Coronary artery (tissue), 2 donors: ENCODE measurements around the gene EML4.
A peak's percentile ranks its signal among the peaks of the same experiment; 100 is the strongest.
"Not testable (repeated sequence)": the region's sequence is repeated elsewhere in the genome, so short reads cannot be mapped to it uniquely, and the experiment has no call there.

Experiments used
- DNase-seq: peaks from one replicate; pipeline ENCODE4 v3.0.0-alpha.2; 2017; ENCODE audit warnings: low spot score
- H3K27ac ChIP-seq, 2 donors: fragments of 200-600 bp; sonication (generic); one replicate each; pipeline ENCODE4 v1.5.1; 2016 to 2019
- H3K4me3 ChIP-seq: fragments of 200-600 bp; sonication (generic); 2 replicates; pipeline ENCODE4 v1.5.1; 2016; ENCODE audit warnings: mild to moderate bottlenecking, moderate library complexity
- CTCF ChIP-seq: fragments of 200-600 bp; sonication (generic); IDR thresholded peaks from one replicate; pipeline ENCODE4 v1.5.1; 2019; ENCODE audit warnings: antibody characterized with exemption

EML4 gene

GRCh38 chr2:42267530-42267929 is 98.4 kb downstream of the EML4 start:
- Histone ChIP-seq H3K27ac (no peak overlapping the region), H3K4me3 (no peak overlapping the region)
- no peak for DNase-seq
- no peak for TF ChIP-seq CTCF

- TF ChIP-seq CTCF, result no peak
- no peak overlapping the region for H3K4me3 ChIP-seq
- DNase-seq, result no peak
- no peak overlapping the region for H3K27ac ChIP-seq
Observed at GRCh38 chr2:42268528-42269151, 99.5 kb downstream of the EML4 start.

GRCh38 chr2:42270757-42271156 is 101.6 kb downstream of the EML4 start:
- no peak overlapping the region for H3K4me3 ChIP-seq
- peak overlapping the region in 1 of 2 donors; percentile 50 for H3K27ac ChIP-seq
- no peak for TF ChIP-seq CTCF
- no peak for DNase-seq

- H3K27ac ChIP-seq, result peak overlapping the region in 1 of 2 donors; percentile 50
- not testable (repeated sequence) for H3K4me3 ChIP-seq, DNase-seq
Observed at GRCh38 chr2:42271246-42271645, 102.1 kb downstream of the EML4 start.

- no peak overlapping the region for H3K4me3 ChIP-seq
- DNase-seq, result no peak
- no peak for TF ChIP-seq CTCF
- H3K27ac ChIP-seq, result no peak overlapping the region
Observed at GRCh38 chr2:42274863-42275262, 105.7 kb downstream of the EML4 start.

GRCh38 chr2:42281416-42282081 is 112.4 kb downstream of the EML4 start:
- no peak for TF ChIP-seq CTCF
- Histone ChIP-seq H3K4me3 (no peak overlapping the region), H3K27ac (no peak overlapping the region)
- DNase-seq, result no peak

- H3K27ac ChIP-seq, result no peak overlapping the region
- no peak for TF ChIP-seq CTCF
- no peak overlapping the region for H3K4me3 ChIP-seq
- DNase-seq, result no peak
Observed at GRCh38 chr2:42284019-42284418, 114.9 kb downstream of the EML4 start.
